ENCODE measurements around the gene LMF1. TPM values are rescaled to one million over a fixed set of nuclear protein-coding genes. Genes with fewer than 3 reads are reported as not detected.

The LMF1 gene
- total and polyA plus RNA-seq, 9 of the 15 experiments (the other 6 are each of a cell fraction or from before 2014, with no cell fraction given), result 0.11 to 1.6 (median 0.55) TPM; not detected in 1

DNA sequence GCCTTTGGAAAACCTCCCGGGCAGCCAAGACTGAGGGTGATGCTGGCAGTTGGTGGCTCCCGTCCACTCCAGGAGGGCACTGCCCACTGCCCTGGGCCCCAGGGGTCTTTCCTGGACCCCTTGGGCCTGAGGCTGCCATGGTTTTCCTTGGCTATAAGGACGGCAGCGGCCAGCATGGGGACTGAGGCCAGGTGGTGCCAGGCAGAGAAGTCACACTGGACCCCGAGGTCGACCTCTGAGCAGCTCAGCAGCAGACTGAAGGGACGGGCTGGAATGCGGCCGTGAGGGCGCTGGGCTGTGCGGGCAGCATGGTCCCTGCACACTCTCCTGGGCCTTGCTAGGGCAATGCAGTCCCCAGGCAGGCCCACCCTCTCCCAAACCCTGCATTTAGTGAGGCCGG lies 114.7 kb downstream of the LMF1 start:
- Histone ChIP-seq H3K4me3 (no peak overlapping the region), H3K9me1 (ENCODE audit: control insufficient read depth, insufficient read depth, low read length) (no peaks in the 10 kb centered on the region), H3K9me3 (replicated peaks; ENCODE audit: control insufficient read depth, insufficient read depth, low read depth, low read length) (0 out of 2 replicates have a peak, but pooled peaks cover 2% of the 10 kb centered on the region), H3K36me3 (ENCODE audit: control insufficient read depth, insufficient read depth, low read length) (no peaks in the 10 kb centered on the region), H3K4me2 (ENCODE audit: insufficient read depth, low read length) (no peak overlapping the region), H3K4me1 (replicated peaks in 1 of 2; ENCODE audit: control insufficient read depth in 2 of 2, insufficient read depth in 2 of 2, low read length in 2 of 2) (no peaks in the 10 kb centered on the region; a peak in 1 of 5 replicates), H3K79me2 (ENCODE audit: control insufficient read depth, insufficient read depth, low read length) (no peaks in the 10 kb centered on the region), H2AFZ (ENCODE audit: low read depth, low read length) (no peak overlapping the region), H3K27ac (ENCODE audit: extremely low read depth, low read depth, low read length) (no peak overlapping the region), H3K27me3 (ENCODE audit: control insufficient read depth in 2 of 2, insufficient read depth in 2 of 2, low read length in 2 of 2) (peaks cover 6 to 41% of the 10 kb centered on the region in 2 experiments; a peak in 3 of 5 replicates), H3K9ac (ENCODE audit: insufficient read depth in 1 of 2, low read depth in 2 of 2, low read length in 2 of 2) (no peak overlapping the region), H4K20me1 (replicated peaks; ENCODE audit: control insufficient read depth, insufficient read depth, low read length) (no peaks in the 10 kb centered on the region)
- TF ChIP-seq ZNF436 (CRISPR knock-in tag; IDR thresholded peaks at IDR 0.05) (no peak), RHOXF2B (CRISPR knock-in tag; conservative IDR thresholded peaks at IDR 0.05) (no peak), PYGO2 (tag; IDR thresholded peaks at IDR 0.05) (no peak)
- no TSS peak for BruUV-seq (replicated peaks)
- ATAC-seq (no peak), DNase-seq (ENCODE audit: extremely low read depth in 1 of 4, low spot score in 3 of 4) (no peak), FAIRE-seq (no peak)
- intact Hi-C loops (cut with micrococcal nuclease) (no loop called here), in situ Hi-C loops (cut with MboI) (no loop called here)
- ChIA-PET POLR2A (interaction anchor here (0.5 kb wide), 1 partner anchor 254 kb away, joined by 3 read pairs; no protein-coding TSS in a partner anchor), CTCF (ENCODE audit: low intra/inter-chr PET ratio) (no interaction called here)
- WGBS (ENCODE audit: insufficient coverage, low coverage, missing lambda C conversion rate), result 4% methylated on average over 12 of the region's 12 CpGs

DNA sequence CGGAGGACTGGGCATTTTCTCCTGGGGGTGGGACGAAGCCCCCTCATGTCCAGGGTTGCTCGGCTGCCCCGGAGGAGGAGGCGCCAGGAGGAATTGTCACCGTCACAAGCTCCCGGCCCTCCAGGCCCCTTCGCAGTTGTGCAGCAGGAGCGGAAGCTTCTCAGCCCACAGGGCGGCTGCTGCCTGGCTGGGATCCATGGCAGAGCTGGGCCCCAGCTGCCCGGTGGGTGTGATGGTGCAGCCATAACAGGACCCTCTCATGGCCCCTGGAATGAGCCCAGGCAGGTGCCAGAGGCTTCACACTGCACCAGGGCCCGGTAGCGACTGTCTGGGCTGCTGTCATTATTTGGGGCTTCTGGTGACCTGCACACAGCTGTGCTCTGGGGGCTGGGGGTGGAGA lies 115.3 kb downstream of the LMF1 start:
- no peaks in the 10 kb centered on the region; a peak in 1 of 5 replicates for H3K4me1 ChIP-seq (replicated peaks in 1 of 2; ENCODE audit: control insufficient read depth in 2 of 2, insufficient read depth in 2 of 2, low read length in 2 of 2)
- no TSS peak for BruUV-seq (replicated peaks)
- peaks cover 13 to 47% of the 10 kb centered on the region in 2 experiments; a peak in 4 of 5 replicates for H3K27me3 ChIP-seq (ENCODE audit: control insufficient read depth in 2 of 2, insufficient read depth in 2 of 2, low read length in 2 of 2)
- no peak for FAIRE-seq
- no peak for ATAC-seq
- no peak for DNase-seq (ENCODE audit: extremely low read depth in 1 of 4, low spot score in 3 of 4)
- H3K9me1 ChIP-seq (ENCODE audit: control insufficient read depth, insufficient read depth, low read length), result no peaks in the 10 kb centered on the region
- H2AFZ ChIP-seq (ENCODE audit: low read depth, low read length), result no peak overlapping the region
- in situ Hi-C loops (cut with MboI) (no loop called here), intact Hi-C loops (cut with micrococcal nuclease) (no loop called here)
- no peak overlapping the region for H3K27ac ChIP-seq (ENCODE audit: extremely low read depth, low read depth, low read length)
- POLR2A ChIA-PET, result interaction anchor here (0.5 kb wide), 1 partner anchor 254 kb away, joined by 3 read pairs; no protein-coding TSS in a partner anchor
- H3K4me3 ChIP-seq, result no peak overlapping the region
- 23% methylated on average over 13 of the region's 13 CpGs for WGBS (ENCODE audit: insufficient coverage, low coverage, missing lambda C conversion rate)
- H3K4me2 ChIP-seq (ENCODE audit: insufficient read depth, low read length), result no peak overlapping the region
- no peaks in the 10 kb centered on the region for H3K79me2 ChIP-seq (ENCODE audit: control insufficient read depth, insufficient read depth, low read length)
- no peaks in the 10 kb centered on the region for H3K36me3 ChIP-seq (ENCODE audit: control insufficient read depth, insufficient read depth, low read length)
- CTCF ChIA-PET (ENCODE audit: low intra/inter-chr PET ratio), result no interaction called here
- H4K20me1 ChIP-seq (replicated peaks; ENCODE audit: control insufficient read depth, insufficient read depth, low read length), result no peaks in the 10 kb centered on the region
- H3K9me3 ChIP-seq (replicated peaks; ENCODE audit: control insufficient read depth, insufficient read depth, low read depth, low read length), result 0 out of 2 replicates have a peak, but pooled peaks cover 2% of the 10 kb centered on the region
- H3K9ac ChIP-seq (ENCODE audit: insufficient read depth in 1 of 2, low read depth in 2 of 2, low read length in 2 of 2), result no peak overlapping the region
- TF ChIP-seq, protein P1, sequence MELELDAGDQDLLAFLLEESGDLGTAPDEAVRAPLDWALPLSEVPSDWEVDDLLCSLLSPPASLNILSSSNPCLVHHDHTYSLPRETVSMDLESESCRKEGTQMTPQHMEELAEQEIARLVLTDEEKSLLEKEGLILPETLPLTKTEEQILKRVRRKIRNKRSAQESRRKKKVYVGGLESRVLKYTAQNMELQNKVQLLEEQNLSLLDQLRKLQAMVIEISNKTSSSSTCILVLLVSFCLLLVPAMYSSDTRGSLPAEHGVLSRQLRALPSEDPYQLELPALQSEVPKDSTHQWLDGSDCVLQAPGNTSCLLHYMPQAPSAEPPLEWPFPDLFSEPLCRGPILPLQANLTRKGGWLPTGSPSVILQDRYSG (tag; conservative IDR thresholded peaks at IDR 0.05; ENCODE audit: low read depth), result no peak
- TF ChIP-seq TCF15 (CRISPR knock-in tag; IDR thresholded peaks at IDR 0.05) (no peak), NFATC3 (IDR thresholded peaks at IDR 0.05) (no peak), BMI1 (IDR thresholded peaks at IDR 0.05; ENCODE audit: low read length) (no peak), SIN3B (IDR thresholded peaks at IDR 0.05; ENCODE audit: low read depth) (no peak), FOXP4 (CRISPR knock-in tag; IDR thresholded peaks at IDR 0.05; ENCODE audit: borderline replicate concordance) (no peak), GTF2F1 (IDR thresholded peaks at IDR 0.05; ENCODE audit: low read depth, low read length) (no peak), CBX5 (IDR thresholded peaks at IDR 0.05; ENCODE audit: borderline replicate concordance, low read depth) (no peak)
- TF ChIP-seq, protein P2, sequence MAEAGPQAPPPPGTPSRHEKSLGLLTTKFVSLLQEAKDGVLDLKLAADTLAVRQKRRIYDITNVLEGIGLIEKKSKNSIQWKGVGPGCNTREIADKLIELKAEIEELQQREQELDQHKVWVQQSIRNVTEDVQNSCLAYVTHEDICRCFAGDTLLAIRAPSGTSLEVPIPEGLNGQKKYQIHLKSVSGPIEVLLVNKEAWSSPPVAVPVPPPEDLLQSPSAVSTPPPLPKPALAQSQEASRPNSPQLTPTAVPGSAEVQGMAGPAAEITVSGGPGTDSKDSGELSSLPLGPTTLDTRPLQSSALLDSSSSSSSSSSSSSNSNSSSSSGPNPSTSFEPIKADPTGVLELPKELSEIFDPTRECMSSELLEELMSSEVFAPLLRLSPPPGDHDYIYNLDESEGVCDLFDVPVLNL (CRISPR knock-in tag; IDR thresholded peaks at IDR 0.05; ENCODE audit: low read depth), result no peak

Data from K562 (cell line).